H1 (cell line): Measurements from ENCODE around the gene UQCC5. TPM values are rescaled to one million over a fixed set of nuclear protein-coding genes. Genes with fewer than 3 reads are reported as not detected.
A peak's percentile ranks its signal among the peaks of the same experiment; 100 is the strongest.

ENCODE experiments used
- CTCF ChIA-PET: fragments of 300-600 bp; sonication (Branson Sonifier 250); formaldehyde crosslinking; loops from one replicate; lab custom pipeline; 2021; ENCODE audit not compliant: partially characterized antibody; lab: Charles Lee
- POLR2A ChIA-PET: fragments of 300-600 bp; sonication (Branson Sonifier 250); formaldehyde crosslinking; loops from one replicate; lab custom pipeline; 2021; ENCODE audit warnings: inconsistent platforms; ENCODE audit not compliant: partially characterized antibody; lab: Charles Lee
- DNase-seq, 2 experiments: peaks; one replicate each; pipeline versions ENCODE4 v3.0.0 to v3.0.0-alpha.2; 2010 to 2022; ENCODE audit warnings: low spot score in 2 of 2, low read depth in 1 of 2, mixed read lengths in 1 of 2
- FAIRE-seq: peaks from 2 replicates; lab custom pipeline; 2011; peaks lifted over from hg19 to GRCh38; lab: Jason Lieb, UNC
- H2AFZ ChIP-seq: 2 replicates; pipeline ENCODE4 v1.8.1; 2012; ENCODE audit warnings: low read length, inconsistent platforms
- H2AK5ac ChIP-seq: 2 replicates; pipeline ENCODE4 v1.6.1; 2013; ENCODE audit warnings: low read depth, low read length
- H2BK120ac ChIP-seq: replicated peaks from 2 replicates; pipeline ENCODE3; 2013; ENCODE audit warnings: low read depth, low read length, inconsistent platforms
- H2BK12ac ChIP-seq: 2 replicates; pipeline ENCODE4 v1.6.1; 2013; ENCODE audit warnings: low read depth, low read length
- H2BK15ac ChIP-seq: 2 replicates; pipeline ENCODE4 v1.6.1; 2013; ENCODE audit warnings: low read length
- H2BK20ac ChIP-seq: 2 replicates; pipeline ENCODE4 v1.6.1; 2013; ENCODE audit warnings: low read length
- H2BK5ac ChIP-seq: 2 replicates; pipeline ENCODE4 v1.6.1; 2013; ENCODE audit warnings: low read depth, low read length
- H3K14ac ChIP-seq: 2 replicates; pipeline ENCODE4 v1.6.1; 2013; ENCODE audit warnings: inconsistent platforms; ENCODE audit not compliant: insufficient read length
- H3K18ac ChIP-seq: 2 replicates; pipeline ENCODE4 v1.6.1; 2013; ENCODE audit warnings: low read length; ENCODE audit errors: extremely low read depth
- H3K23ac ChIP-seq: 2 replicates; pipeline ENCODE4 v1.6.1; 2013; ENCODE audit warnings: inconsistent platforms; ENCODE audit not compliant: insufficient read length
- H3K23me2 ChIP-seq: 2 replicates; pipeline ENCODE4 v1.6.1; 2013; ENCODE audit warnings: low read depth, low read length
- H3K27ac ChIP-seq: 2 replicates; pipeline ENCODE4 v1.6.1; 2011; ENCODE audit warnings: low read depth, low read length, inconsistent platforms
- H3K27me3 ChIP-seq, 4 experiments: replicated peaks in 1 of 4; 1 replicate in 1 of 4; 2 replicates in 3 of 4; pipeline versions ENCODE4 v1.6.1 to v1.8.1; 2011 to 2013; ENCODE audit warnings: low read length in 3 of 4, mild to moderate bottlenecking in 3 of 4, inconsistent platforms in 2 of 4, mixed read lengths in 2 of 4, moderate library complexity in 1 of 4; ENCODE audit not compliant: control insufficient read depth in 3 of 4, insufficient read depth in 3 of 4; ENCODE audit errors: extremely low read depth in 1 of 4
- H3K36me3 ChIP-seq, 4 experiments: 2 replicates each; pipeline versions ENCODE4 v1.6.1 to v1.8.1; 2011 to 2013; ENCODE audit warnings: mild to moderate bottlenecking in 4 of 4, low read length in 3 of 4, moderate library complexity in 2 of 4, control low read depth in 1 of 4, inconsistent platforms in 1 of 4; ENCODE audit not compliant: insufficient read depth in 4 of 4, control insufficient read depth in 2 of 4
- H3K4ac ChIP-seq: replicated peaks from 2 replicates; pipeline ENCODE3; 2013; ENCODE audit warnings: low read length, low read depth, mixed read lengths, inconsistent platforms; ENCODE audit not compliant: insufficient read length
- H3K4me1 ChIP-seq, 4 experiments: replicated peaks in 1 of 4; 1 replicate in 1 of 4; 2 replicates in 3 of 4; pipeline versions ENCODE4 v1.6.1 to v1.8.1; 2011 to 2013; ENCODE audit warnings: low read length in 3 of 4, inconsistent platforms in 2 of 4, mixed read lengths in 1 of 4; ENCODE audit not compliant: insufficient read depth in 4 of 4, control insufficient read depth in 3 of 4
- H3K4me2 ChIP-seq, 2 experiments: 2 replicates each; pipeline versions ENCODE4 v1.6.1 to v1.8.1; 2011 to 2013; ENCODE audit warnings: low read depth in 2 of 2, low read length in 2 of 2, control low read depth in 1 of 2, inconsistent platforms in 1 of 2, mild to moderate bottlenecking in 1 of 2; ENCODE audit not compliant: insufficient read depth in 1 of 2
- H3K4me3 ChIP-seq, 4 experiments: fragments of 200-600, 300-600 bp in 1 of 4; sonication (generic), shearing (Covaris generic), sonication (Bioruptor Twin) in 1 of 4; 2 replicates each; pipeline versions ENCODE4 v1.5.1 to v1.8.1; 2011 to 2016; ENCODE audit warnings: low read length in 4 of 4, low read depth in 3 of 4, control low read depth in 2 of 4, inconsistent platforms in 2 of 4, mild to moderate bottlenecking in 2 of 4, mixed read lengths in 1 of 4, moderate library complexity in 1 of 4; ENCODE audit not compliant: insufficient read depth in 2 of 4; ENCODE audit errors: extremely low read depth in 1 of 4
- H3K56ac ChIP-seq: replicated peaks from 2 replicates; pipeline ENCODE3; 2013; ENCODE audit warnings: low read depth, mild to moderate bottlenecking, mixed read lengths, low read length, inconsistent platforms; ENCODE audit not compliant: insufficient read length
- H3K79me1 ChIP-seq: 2 replicates; pipeline ENCODE4 v1.6.1; 2013; ENCODE audit warnings: low read depth, low read length, control low read depth
- H3K79me2 ChIP-seq, 2 experiments: 2 replicates each; pipeline versions ENCODE4 v1.6.1 to v1.8.1; 2012 to 2013; ENCODE audit warnings: low read length in 2 of 2, mild to moderate bottlenecking in 2 of 2, inconsistent platforms in 1 of 2; ENCODE audit not compliant: insufficient read depth in 2 of 2, control insufficient read depth in 1 of 2
- H3K9ac ChIP-seq, 4 experiments: replicated peaks in 1 of 4; 1 replicate in 1 of 4; 2 replicates in 3 of 4; pipeline versions ENCODE4 v1.6.1 to v1.8.1; 2011 to 2013; ENCODE audit warnings: low read depth in 3 of 4, low read length in 3 of 4, control low read depth in 2 of 4, mild to moderate bottlenecking in 2 of 4, moderate library complexity in 2 of 4, inconsistent platforms in 1 of 4; ENCODE audit errors: extremely low read depth in 1 of 4
- H3K9me3 ChIP-seq, 2 experiments: 2 replicates each; pipeline versions ENCODE4 v1.6.1 to v1.8.1; 2012 to 2013; ENCODE audit warnings: mild to moderate bottlenecking in 2 of 2, moderate library complexity in 2 of 2, control low read depth in 1 of 2, inconsistent platforms in 1 of 2, low read depth in 1 of 2, low read length in 1 of 2, mixed read lengths in 1 of 2; ENCODE audit not compliant: insufficient read depth in 2 of 2
- H4K20me1 ChIP-seq, 2 experiments: replicated peaks in 1 of 2; 2 replicates each; pipeline versions ENCODE3 to v1.8.1; 2011 to 2013; ENCODE audit warnings: inconsistent platforms in 2 of 2, low read length in 2 of 2, mild to moderate bottlenecking in 1 of 2; ENCODE audit not compliant: insufficient read depth in 2 of 2, control insufficient read depth in 1 of 2
- H4K5ac ChIP-seq: 2 replicates; pipeline ENCODE4 v1.6.1; 2013; ENCODE audit warnings: low read length, low read depth, mixed read lengths, inconsistent platforms; ENCODE audit not compliant: insufficient read length
- H4K8ac ChIP-seq: 2 replicates; pipeline ENCODE4 v1.8.0; 2013; ENCODE audit warnings: mild to moderate bottlenecking, moderate library complexity, low read length, inconsistent platforms; ENCODE audit not compliant: insufficient read depth; ENCODE audit errors: extremely low read depth
- H4K91ac ChIP-seq: replicated peaks from 2 replicates; pipeline ENCODE3; 2013; ENCODE audit warnings: low read length, mixed read lengths, inconsistent platforms; ENCODE audit not compliant: insufficient read length
- CBX5 ChIP-seq: fragments of 300-800, 300-1000 bp; sonication (generic); IDR thresholded peaks from 2 replicates; pipeline ENCODE4 v1.7.1; 2016; ENCODE audit warnings: antibody characterized with exemption, low read length, low read depth
- CHD2 ChIP-seq: IDR thresholded peaks from 2 replicates; pipeline ENCODE4 v1.6.1; 2012; ENCODE audit warnings: low read length, improper control_type of control experiment
- FOSL1 ChIP-seq: IDR thresholded peaks from 2 replicates; pipeline ENCODE4 v1.6.1; 2011; ENCODE audit warnings: mild to moderate bottlenecking, low read depth, low read length, moderate library complexity; ENCODE audit not compliant: insufficient read depth
- HDAC2 ChIP-seq, 2 experiments: fragments of 300-600 bp in 1 of 2; sonication (generic) in 1 of 2; IDR thresholded peaks; 2 replicates each; pipeline ENCODE4 v1.6.1; 2011 to 2012; ENCODE audit warnings: low read depth in 2 of 2, low read length in 2 of 2, mild to moderate bottlenecking in 2 of 2, moderate library complexity in 2 of 2, borderline replicate concordance in 1 of 2, inconsistent platforms in 1 of 2
- JUN ChIP-seq: IDR thresholded peaks from 2 replicates; pipeline ENCODE4 v1.6.1; 2011; ENCODE audit warnings: low read depth, mild to moderate bottlenecking, improper control_type of control experiment, low read length
- KDM1A ChIP-seq: fragments of 200-600, 300-600 bp; sonication (generic); IDR thresholded peaks from 2 replicates; pipeline ENCODE4 v1.7.1; 2016; ENCODE audit warnings: mild to moderate bottlenecking, low read length, borderline replicate concordance
- KDM5A ChIP-seq: fragments of 200-600 bp; IDR thresholded peaks from 2 replicates; pipeline ENCODE4 v1.7.1; 2012; ENCODE audit warnings: mild to moderate bottlenecking, low read length, inconsistent platforms, mixed read lengths
- RNF2 ChIP-seq: fragments of 200-900, 300-1000 bp; sonication (generic); IDR thresholded peaks from 2 replicates; pipeline ENCODE4 v1.7.1; 2016; ENCODE audit warnings: borderline replicate concordance, low read depth, mild to moderate bottlenecking, antibody characterized with exemption, low read length; ENCODE audit not compliant: poor library complexity, severe bottlenecking; ENCODE audit errors: missing control alignments
- SIRT6 ChIP-seq: IDR thresholded peaks from one replicate; pipeline ENCODE4 v1.7.1; 2012; ENCODE audit warnings: low read length, inconsistent platforms
- SRF ChIP-seq: IDR thresholded peaks from 2 replicates; pipeline ENCODE4 v1.6.1; 2011; ENCODE audit warnings: mild to moderate bottlenecking, low read depth, low read length, moderate library complexity
- WGBS, 2 experiments: shearing (Covaris generic) in 1 of 2; methylation state at CpG; one replicate each; pipeline versions ENCODE4 v1.1.6 to v1.1.7; 2013 to 2015; ENCODE audit warnings: low lambda C conversion rate in 2 of 2, mixed read lengths in 2 of 2, inconsistent platforms in 1 of 2, low coverage in 1 of 2, missing lambda C conversion rate in 1 of 2; ENCODE audit not compliant: insufficient replicate concordance in 2 of 2, insufficient coverage in 1 of 2, insufficient read length in 1 of 2; ENCODE audit errors: extremely low coverage in 1 of 2, missing lambda C conversion rate in 1 of 2; 5-methylcytosine and 5-hydroxymethylcytosine counted together
- polyA plus RNA-seq, 7 experiments: library from polyadenylated mRNA; depleted of rRNA in 3 of 7; stranded (reverse) in 5 of 7; unstranded in 2 of 7; fragments of >200 nt in 5 of 7; fragments of 200-250 nt in 2 of 7; gene quantifications; 1 replicate in 5 of 7; 2 replicates in 1 of 7; 4 replicates in 1 of 7; pipeline versions ENCODE4 v1.2.1 to v1.2.3, GENCODE V29; 2011 to 2013; ENCODE audit warnings: missing spikeins in 2 of 7, mixed read lengths in 2 of 7
- total RNA-seq: library from RNA; stranded (reverse); fragmentation: NEBNext Ultra II Directional; extraction: Animal tissue kit (Norgen Biotek cat#: 25700); gene quantifications from 2 replicates; pipeline ENCODE4 v1.2.1, GENCODE V29; 2021

UQCC5 gene
- total and polyA plus RNA-seq, 2 of the 8 experiments (the other 6 are each of a cell fraction or from before 2014, with no cell fraction given), result 35.0 to 37.7 TPM

GRCh38 chr3:52487788-52488691, 48.4 kb upstream of the UQCC5 start:
- no peak overlapping the region for H2BK12ac ChIP-seq
- H2BK15ac ChIP-seq, result no peak overlapping the region
- no peaks in the 10 kb centered on the region for H3K79me2 ChIP-seq
- no peak overlapping the region for H3K27ac ChIP-seq
- DNase-seq (no peak), FAIRE-seq (no peak)
- H3K18ac ChIP-seq, result no peak overlapping the region
- no peak overlapping the region for H3K14ac ChIP-seq
- no peak overlapping the region for H3K4ac ChIP-seq
- H3K36me3 ChIP-seq, result peaks cover 21 to 65% (median 43%) of the 10 kb centered on the region in 4 experiments
- H3K4me2 ChIP-seq, result no peak overlapping the region
- no peaks in the 10 kb centered on the region for H3K4me1 ChIP-seq
- H4K5ac ChIP-seq, result no peak overlapping the region
- no peak overlapping the region for H3K23ac ChIP-seq
- H2BK5ac ChIP-seq, result peak overlapping the region; percentile 52; the same call in 1 of the 2 replicates
- H4K91ac ChIP-seq, result no peak overlapping the region
- H3K79me1 ChIP-seq, result peaks cover 2% of the 10 kb centered on the region; the same call in 1 of the 2 replicates
- no peak overlapping the region; the same call in 1 of the 2 replicates for H4K8ac ChIP-seq
- H2AK5ac ChIP-seq, result no peak overlapping the region
- no peak overlapping the region for H2AFZ ChIP-seq
- WGBS, 2 experiments, result 94% methylated on average over 49 of the region's 59 CpGs; no CpG with 5 or more reads in 1 of the 2 experiments
- H3K9ac ChIP-seq, result no peak overlapping the region
- no peak overlapping the region for H3K4me3 ChIP-seq
- peaks cover 0 to 23% of the 10 kb centered on the region in 2 experiments for H4K20me1 ChIP-seq
- no peak overlapping the region for H2BK20ac ChIP-seq
- no peak overlapping the region for H2BK120ac ChIP-seq
- H3K27me3 ChIP-seq, result no peaks in the 10 kb centered on the region
- no peaks in the 10 kb centered on the region for H3K23me2 ChIP-seq
- H3K9me3 ChIP-seq, result no peaks in the 10 kb centered on the region
- ChIA-PET POLR2A (interaction anchor here (1.1 to 1.6 kb wide), 4 partner anchors 8 to 28 kb away, joined by 3 to 5 read pairs (median 4); no protein-coding TSS in a partner anchor), CTCF (interaction anchor here (0.6 to 2.0 kb wide), 3 partner anchors 15 to 373 kb away, joined by 3 to 7 read pairs (median 3); no protein-coding TSS in a partner anchor)
- no peak overlapping the region for H3K56ac ChIP-seq
- TF ChIP-seq RNF2 (no peak), KDM5A (no peak), KDM1A (no peak), FOSL1 (no peak), SRF (no peak), CBX5 (no peak), CHD2 (no peak), HDAC2 (IDR thresholded peaks at IDR 0.05; ENCODE audit: borderline replicate concordance in 1 of 2, low read depth in 2 of 2, low read length in 2 of 2) (no peak), SIRT6 (no peak), JUN (no peak)
